Neural cell (in vitro differentiated cells): ENCODE results near the gene KLC1. TPM values are rescaled to one million over a fixed set of nuclear protein-coding genes. Genes with fewer than 3 reads are reported as not detected.

Experiments
- H2AFZ ChIP-seq: fragments of 200-600, 300-800 bp; sonication (generic), shearing (Covaris generic); 2 replicates; pipeline ENCODE4 v1.6.0; 2014; ENCODE audit warnings: low read depth, mild to moderate bottlenecking, antibody characterized with exemption, low read length, moderate library complexity
- H3F3A ChIP-seq: fragments of 200-600 bp; shearing (Covaris generic); 2 replicates; pipeline ENCODE4 v1.6.1; 2016; ENCODE audit warnings: mild to moderate bottlenecking, moderate library complexity, mixed read lengths, antibody characterized with exemption, low read length; ENCODE audit not compliant: insufficient read depth, poor library complexity, severe bottlenecking
- H3K27ac ChIP-seq: fragments of 200-600, 300-800 bp; sonication (generic), shearing (Covaris generic); 2 replicates; pipeline ENCODE4 v1.5.1; 2014; ENCODE audit warnings: mild to moderate bottlenecking, low read length, moderate library complexity
- H3K27me3 ChIP-seq: fragments of 300-800, 200-600 bp; sonication (generic), shearing (Covaris generic); 2 replicates; pipeline ENCODE4 v1.6.0; 2014; ENCODE audit warnings: mild to moderate bottlenecking, low read depth, low read length, moderate library complexity; ENCODE audit not compliant: insufficient read depth
- H3K36me3 ChIP-seq: fragments of 300-800, 200-600 bp; sonication (generic), shearing (Covaris generic); 2 replicates; pipeline ENCODE4 v1.5.1; 2014; ENCODE audit warnings: mild to moderate bottlenecking, antibody characterized with exemption, low read length, moderate library complexity; ENCODE audit not compliant: insufficient read depth
- H3K4me2 ChIP-seq: fragments of 300-800, 200-600 bp; sonication (generic), shearing (Covaris generic); 2 replicates; pipeline ENCODE4 v1.6.0; 2014; ENCODE audit warnings: mild to moderate bottlenecking, low read length
- H3K4me3 ChIP-seq: fragments of 300-800, 200-600 bp; sonication (generic), shearing (Covaris generic); 2 replicates; pipeline ENCODE4 v1.5.1; 2014; ENCODE audit warnings: mild to moderate bottlenecking, low read length, moderate library complexity
- H3K79me2 ChIP-seq: fragments of 200-600 bp; shearing (Covaris generic); replicated peaks from 2 replicates; pipeline ENCODE4 v1.6.0; 2014; ENCODE audit warnings: mild to moderate bottlenecking, low read length, moderate library complexity; ENCODE audit not compliant: insufficient read depth
- H3K9ac ChIP-seq: fragments of 300-800, 200-600 bp; sonication (generic), shearing (Covaris generic); 2 replicates; pipeline ENCODE4 v1.6.1; 2016; ENCODE audit warnings: mild to moderate bottlenecking, low read length, mixed read lengths
- H3K9me2 ChIP-seq: fragments of 200-600 bp; shearing (Covaris generic); 2 replicates; pipeline ENCODE4 v1.6.1; 2016; ENCODE audit warnings: mild to moderate bottlenecking, low read length, mixed read lengths; ENCODE audit not compliant: insufficient read depth
- H3K9me3 ChIP-seq: fragments of 200-600, 300-800 bp; sonication (generic), shearing (Covaris generic); 2 replicates; pipeline ENCODE4 v1.6.1; 2016; ENCODE audit warnings: mild to moderate bottlenecking, mixed run types, low read length, moderate library complexity, mixed read lengths
- H4K20me1 ChIP-seq: fragments of 200-600 bp; shearing (Covaris generic); 2 replicates; pipeline ENCODE4 v1.6.1; 2016; ENCODE audit warnings: mild to moderate bottlenecking, mixed run types; ENCODE audit not compliant: insufficient read depth
- CTCF ChIP-seq: fragments of 450-650 bp; IDR thresholded peaks from 2 replicates; pipeline ENCODE4 v1.5.1; 2014; ENCODE audit warnings: antibody characterized with exemption, mild to moderate bottlenecking, moderate library complexity; ENCODE audit not compliant: poor library complexity, severe bottlenecking
- EP300 ChIP-seq: fragments of 450-650 bp; conservative IDR thresholded peaks from 2 replicates; pipeline ENCODE4 v1.6.1; 2014; ENCODE audit warnings: antibody characterized with exemption, mild to moderate bottlenecking, moderate library complexity; ENCODE audit not compliant: poor library complexity, severe bottlenecking
- EZH2 ChIP-seq: fragments of 200-600, 300-800 bp; shearing (Covaris generic), sonication (generic); IDR thresholded peaks from 2 replicates; pipeline ENCODE4 v1.6.1; 2014; ENCODE audit warnings: antibody characterized with exemption, low read length, borderline replicate concordance, mild to moderate bottlenecking; ENCODE audit not compliant: insufficient read depth, poor library complexity, severe bottlenecking
- MXI1 ChIP-seq: fragments of 450-650 bp; conservative IDR thresholded peaks from 2 replicates; pipeline ENCODE4 v1.6.1; 2014; ENCODE audit warnings: antibody characterized with exemption, mild to moderate bottlenecking; ENCODE audit not compliant: poor library complexity, severe bottlenecking
- POLR2AphosphoS5 ChIP-seq: IDR thresholded peaks from 2 replicates; pipeline ENCODE4 v1.6.1; 2012
- RAD21 ChIP-seq: fragments of 450-650 bp; conservative IDR thresholded peaks from 2 replicates; pipeline ENCODE4 v1.6.1; 2014; ENCODE audit warnings: antibody characterized with exemption, mild to moderate bottlenecking, moderate library complexity
- REST ChIP-seq: IDR thresholded peaks from 2 replicates; pipeline ENCODE4 v1.6.1; 2012; ENCODE audit warnings: borderline replicate concordance
- SMC3 ChIP-seq: fragments of 450-650 bp; conservative IDR thresholded peaks from 2 replicates; pipeline ENCODE4 v1.6.1; 2014; ENCODE audit warnings: antibody characterized with exemption, mild to moderate bottlenecking, moderate library complexity; ENCODE audit not compliant: poor library complexity
- TAF1 ChIP-seq: IDR thresholded peaks from 2 replicates; pipeline ENCODE4 v1.6.1; 2012; ENCODE audit warnings: low read depth
- polyA plus RNA-seq: library from polyadenylated mRNA; depleted of rRNA; stranded (reverse); fragments of >200 nt; gene quantifications from 2 replicates; pipeline ENCODE4 v1.2.3, GENCODE V29; 2014

Gene KLC1
- polyA plus RNA-seq, 1 donor from 2014 or later: 1,272 TPM

GRCh38 chr14:103627073-103628025 lies 1.7 kb upstream of the KLC1 start:
- no peaks in the 10 kb centered on the region for H4K20me1 ChIP-seq
- no peak overlapping the region for H3K27ac ChIP-seq
- H3K9me3 ChIP-seq: no peaks in the 10 kb centered on the region
- H3K9ac ChIP-seq: no peak overlapping the region
- no peaks in the 10 kb centered on the region for H3F3A ChIP-seq
- H3K36me3 ChIP-seq: no peaks in the 10 kb centered on the region
- no peaks in the 10 kb centered on the region for H3K9me2 ChIP-seq
- no peak overlapping the region for H3K4me2 ChIP-seq
- H3K79me2 ChIP-seq: peaks cover 38% of the 10 kb centered on the region
- TF ChIP-seq CTCF: no peak
- TF ChIP-seq EZH2: no peak
- TF ChIP-seq RAD21: no peak
- TF ChIP-seq TAF1: no peak
- TF ChIP-seq REST: no peak
- TF ChIP-seq MXI1: no peak
- no peak for TF ChIP-seq EP300
- no peak for TF ChIP-seq SMC3
- H3K27me3 ChIP-seq: no peaks in the 10 kb centered on the region
- H2AFZ ChIP-seq: no peak overlapping the region
- no peak overlapping the region for H3K4me3 ChIP-seq

DNA sequence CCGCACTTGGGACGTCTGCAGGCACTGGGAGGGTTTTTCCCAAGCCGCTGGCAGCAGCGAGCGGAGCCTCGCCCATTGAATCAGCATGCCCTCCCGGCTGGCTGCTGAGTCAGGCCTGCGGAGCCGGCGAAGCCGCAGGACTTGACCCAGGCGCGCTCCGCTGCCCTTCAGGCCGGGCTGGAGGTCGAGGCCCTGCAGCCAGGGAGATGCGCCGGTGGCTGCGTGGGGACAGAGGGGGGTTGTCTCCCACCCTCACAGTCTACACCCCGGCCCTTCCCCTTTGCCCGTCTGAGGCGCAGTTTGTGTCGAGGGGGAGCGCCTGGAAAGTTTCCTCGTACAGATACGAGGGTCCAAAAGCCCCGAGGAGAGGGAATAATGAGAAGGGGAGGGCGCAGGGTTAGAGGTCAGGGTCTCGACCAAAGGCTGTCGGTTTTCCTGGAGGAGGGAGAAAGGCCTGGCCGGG lies 759 bp upstream of the KLC1 start:
- peak overlapping the region; percentile 88 for H3K27ac ChIP-seq
- no peaks in the 10 kb centered on the region for H3K9me2 ChIP-seq
- peak overlapping the region; percentile 89 for H3K4me3 ChIP-seq
- H3K9ac ChIP-seq: peak overlapping the region; percentile 97
- peak overlapping the region; percentile 95 for H2AFZ ChIP-seq
- H3F3A ChIP-seq: no peaks in the 10 kb centered on the region
- H3K36me3 ChIP-seq: no peaks in the 10 kb centered on the region
- TF ChIP-seq SMC3 (no peak), REST (no peak), EP300 (no peak), EZH2 (no peak), MXI1 (no peak), TAF1 (no peak), RAD21 (no peak), POLR2AphosphoS5 (no peak), CTCF (no peak)
- H4K20me1 ChIP-seq: no peaks in the 10 kb centered on the region
- H3K79me2 ChIP-seq: peaks cover 47% of the 10 kb centered on the region
- no peaks in the 10 kb centered on the region for H3K9me3 ChIP-seq
- no peaks in the 10 kb centered on the region for H3K27me3 ChIP-seq
- H3K4me2 ChIP-seq: peak overlapping the region; percentile 75
